ENCODE data around the gene WDFY4. TPM values are rescaled to one million over a fixed set of nuclear protein-coding genes. Genes with fewer than 3 reads are reported as not detected.

WDFY4 gene
- polyA plus RNA-seq, 1 donor from 2014 or later, result not detected

GRCh38 chr10:48788554-48788953 is 103.9 kb downstream of the WDFY4 start:
- no peaks in the 10 kb centered on the region for H3K79me2 ChIP-seq (replicated peaks; ENCODE audit: insufficient read depth, low read length)
- H3K9ac ChIP-seq (ENCODE audit: low read length), result no peak overlapping the region
- H3K36me3 ChIP-seq (ENCODE audit: insufficient read depth, low read length), result no peaks in the 10 kb centered on the region
- no peak overlapping the region for H3K27ac ChIP-seq (ENCODE audit: low read length)
- H3F3A ChIP-seq (ENCODE audit: insufficient read depth, low read length, poor library complexity, severe bottlenecking), result no peaks in the 10 kb centered on the region
- no peaks in the 10 kb centered on the region for H3K9me2 ChIP-seq (ENCODE audit: insufficient read depth, low read length)
- H3K4me2 ChIP-seq (ENCODE audit: low read length), result no peak overlapping the region
- no peaks in the 10 kb centered on the region for H3K27me3 ChIP-seq (ENCODE audit: insufficient read depth, low read depth, low read length)
- no peak overlapping the region for H2AFZ ChIP-seq (ENCODE audit: low read depth, low read length)
- TF ChIP-seq CTCF (IDR thresholded peaks at IDR 0.05; ENCODE audit: poor library complexity, severe bottlenecking), result no peak
- no peak for TF ChIP-seq EP300 (conservative IDR thresholded peaks at IDR 0.05; ENCODE audit: poor library complexity, severe bottlenecking)
- TF ChIP-seq MXI1 (conservative IDR thresholded peaks at IDR 0.05; ENCODE audit: poor library complexity, severe bottlenecking), result no peak
- no peak for TF ChIP-seq TAF1 (IDR thresholded peaks at IDR 0.05; ENCODE audit: low read depth)
- no peak for TF ChIP-seq RAD21 (conservative IDR thresholded peaks at IDR 0.05)
- no peak for TF ChIP-seq REST (IDR thresholded peaks at IDR 0.05; ENCODE audit: borderline replicate concordance)
- TF ChIP-seq POLR2AphosphoS5 (IDR thresholded peaks at IDR 0.05), result no peak
- TF ChIP-seq EZH2 (IDR thresholded peaks at IDR 0.05; ENCODE audit: borderline replicate concordance, insufficient read depth, low read length, poor library complexity, severe bottlenecking), result no peak
- TF ChIP-seq SMC3 (conservative IDR thresholded peaks at IDR 0.05; ENCODE audit: poor library complexity), result no peak
- H4K20me1 ChIP-seq (ENCODE audit: insufficient read depth), result no peaks in the 10 kb centered on the region
- H3K4me3 ChIP-seq (ENCODE audit: low read length), result no peak overlapping the region
- H3K9me3 ChIP-seq (ENCODE audit: low read length), result no peaks in the 10 kb centered on the region

GRCh38 chr10:48789486-48790456 is 105.1 kb downstream of the WDFY4 start:
- no peak overlapping the region for H3K9ac ChIP-seq (ENCODE audit: low read length)
- no peak overlapping the region for H3K4me3 ChIP-seq (ENCODE audit: low read length)
- H3K27me3 ChIP-seq (ENCODE audit: insufficient read depth, low read depth, low read length), result no peaks in the 10 kb centered on the region
- H3K27ac ChIP-seq (ENCODE audit: low read length), result no peak overlapping the region
- H3K36me3 ChIP-seq (ENCODE audit: insufficient read depth, low read length), result no peaks in the 10 kb centered on the region
- no peaks in the 10 kb centered on the region for H3K79me2 ChIP-seq (replicated peaks; ENCODE audit: insufficient read depth, low read length)
- H3K4me2 ChIP-seq (ENCODE audit: low read length), result no peak overlapping the region
- no peaks in the 10 kb centered on the region for H3F3A ChIP-seq (ENCODE audit: insufficient read depth, low read length, poor library complexity, severe bottlenecking)
- no peaks in the 10 kb centered on the region for H3K9me3 ChIP-seq (ENCODE audit: low read length)
- no peaks in the 10 kb centered on the region for H4K20me1 ChIP-seq (ENCODE audit: insufficient read depth)
- H3K9me2 ChIP-seq (ENCODE audit: insufficient read depth, low read length), result no peaks in the 10 kb centered on the region
- no peak overlapping the region for H2AFZ ChIP-seq (ENCODE audit: low read depth, low read length)
- TF ChIP-seq REST (IDR thresholded peaks at IDR 0.05; ENCODE audit: borderline replicate concordance) (no peak), TAF1 (IDR thresholded peaks at IDR 0.05; ENCODE audit: low read depth) (no peak), SMC3 (conservative IDR thresholded peaks at IDR 0.05; ENCODE audit: poor library complexity) (no peak), CTCF (IDR thresholded peaks at IDR 0.05; ENCODE audit: poor library complexity, severe bottlenecking) (no peak), RAD21 (conservative IDR thresholded peaks at IDR 0.05) (no peak)
